ENCODE results near the gene CRYL1. TPM values are rescaled to one million over a fixed set of nuclear protein-coding genes. Genes with fewer than 3 reads are reported as not detected.

The CRYL1 gene
- total and polyA plus RNA-seq, 2 of the 8 experiments (the other 6 are each of a cell fraction or from before 2014, with no cell fraction given), result 1.9 to 6.4 TPM

DNA sequence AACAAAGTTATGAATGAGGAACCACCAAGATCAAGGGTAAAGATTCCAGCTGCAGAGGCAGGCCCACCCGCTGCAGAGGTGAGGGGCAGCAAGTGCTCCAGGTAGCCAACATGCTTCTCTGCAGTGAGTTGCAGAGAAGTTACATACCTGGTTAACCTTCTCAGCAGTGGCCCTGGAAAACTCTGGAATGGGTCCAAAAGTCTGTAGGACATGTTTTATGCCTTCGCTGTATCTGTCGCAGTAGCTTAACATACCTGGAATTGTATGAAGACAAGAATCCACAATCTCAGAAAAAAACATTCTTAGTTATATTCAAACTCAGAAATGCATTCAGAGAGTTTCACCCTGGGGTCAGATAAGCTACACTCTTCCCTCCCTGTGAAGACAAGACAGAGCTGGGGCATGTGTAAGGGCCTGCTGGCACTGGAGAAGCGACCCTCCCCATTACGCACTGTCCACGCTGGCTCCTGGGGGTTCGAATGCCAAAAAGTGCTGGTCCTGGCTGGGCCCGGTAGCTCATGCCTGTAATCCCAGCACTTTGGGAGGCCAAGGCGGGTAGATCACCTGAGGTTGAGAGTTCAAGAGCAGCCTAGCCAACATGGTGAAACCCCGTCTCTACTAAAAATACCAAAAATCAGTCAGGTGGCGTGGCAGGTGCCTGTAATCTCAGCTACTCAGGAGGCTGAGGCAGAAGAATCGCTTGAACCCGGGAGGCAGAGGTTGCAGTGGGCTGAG is 121.0 kb downstream of the CRYL1 start (continued):
- TF ChIP-seq, protein P1, sequence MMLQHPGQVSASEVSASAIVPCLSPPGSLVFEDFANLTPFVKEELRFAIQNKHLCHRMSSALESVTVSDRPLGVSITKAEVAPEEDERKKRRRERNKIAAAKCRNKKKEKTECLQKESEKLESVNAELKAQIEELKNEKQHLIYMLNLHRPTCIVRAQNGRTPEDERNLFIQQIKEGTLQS (IDR thresholded peaks at IDR 0.05; ENCODE audit: insufficient read depth, low read depth, low read length), result no peak
- TF ChIP-seq KDM1A (IDR thresholded peaks at IDR 0.05; ENCODE audit: borderline replicate concordance, low read length), result no peak
- TF ChIP-seq SIRT6 (IDR thresholded peaks at IDR 0.05; ENCODE audit: low read length), result no peak
- no peak for TF ChIP-seq TCF12 (IDR thresholded peaks at IDR 0.05; ENCODE audit: low read depth, low read length)
- no peak for TF ChIP-seq SAP30 (IDR thresholded peaks at IDR 0.05; ENCODE audit: insufficient read depth, insufficient replicate concordance, low read length)
- no peak for TF ChIP-seq GTF2F1 (IDR thresholded peaks at IDR 0.05; ENCODE audit: borderline replicate concordance, low read depth, low read length)
- no peak for TF ChIP-seq SIN3A (conservative IDR thresholded peaks at IDR 0.05 in 1 of 2, IDR thresholded peaks at IDR 0.05 in 1 of 2; ENCODE audit: low read depth in 1 of 2, low read length in 2 of 2)
- no peak for TF ChIP-seq RXRA (IDR thresholded peaks at IDR 0.05; ENCODE audit: insufficient read depth, low read depth, low read length)
